SJCRH30 (cell line): ENCODE measurements around the gene DNM3. TPM values are rescaled to one million over a fixed set of nuclear protein-coding genes. Genes with fewer than 3 reads are reported as not detected.

ENCODE experiments used
- DNase-seq, 2 experiments: peaks; one replicate each; pipeline ENCODE4 v3.0.0-alpha.2; 2015 to 2020
- H3K27ac ChIP-seq: fragments of 250-450 bp; sonication (Bioruptor Pico); 2 replicates; pipeline ENCODE4 v1.5.1; 2020; ENCODE audit warnings: mild to moderate bottlenecking, moderate library complexity
- H3K27me3 ChIP-seq: fragments of 250-450 bp; sonication (Bioruptor Pico); 2 replicates; pipeline ENCODE4 v1.5.1; 2020; ENCODE audit warnings: mild to moderate bottlenecking, moderate library complexity
- H3K36me3 ChIP-seq: fragments of 250-450 bp; sonication (Bioruptor Pico); 2 replicates; pipeline ENCODE4 v1.5.1; 2020; ENCODE audit warnings: mild to moderate bottlenecking, moderate library complexity
- H3K4me1 ChIP-seq: fragments of 250-450 bp; sonication (Bioruptor Pico); 2 replicates; pipeline ENCODE4 v1.5.1; 2020; ENCODE audit warnings: mild to moderate bottlenecking, moderate library complexity
- H3K4me3 ChIP-seq: fragments of 250-450 bp; sonication (Bioruptor Pico); 2 replicates; pipeline ENCODE4 v1.5.1; 2020; ENCODE audit warnings: mild to moderate bottlenecking, moderate library complexity
- H3K9me3 ChIP-seq: fragments of 250-450 bp; sonication (Bioruptor Pico); replicated peaks from 2 replicates; pipeline ENCODE4 v1.5.1; 2020; ENCODE audit warnings: mild to moderate bottlenecking, moderate library complexity
- total RNA-seq: library from RNA; depleted of rRNA; stranded (reverse); fragments of >200 nt; shearing (Covaris generic); gene quantifications from 2 replicates; pipeline ENCODE4 v1.2.3, GENCODE V29; 2014

Gene DNM3
- total RNA-seq, 1 experiment from 2014 or later: 13.7 TPM

DNA sequence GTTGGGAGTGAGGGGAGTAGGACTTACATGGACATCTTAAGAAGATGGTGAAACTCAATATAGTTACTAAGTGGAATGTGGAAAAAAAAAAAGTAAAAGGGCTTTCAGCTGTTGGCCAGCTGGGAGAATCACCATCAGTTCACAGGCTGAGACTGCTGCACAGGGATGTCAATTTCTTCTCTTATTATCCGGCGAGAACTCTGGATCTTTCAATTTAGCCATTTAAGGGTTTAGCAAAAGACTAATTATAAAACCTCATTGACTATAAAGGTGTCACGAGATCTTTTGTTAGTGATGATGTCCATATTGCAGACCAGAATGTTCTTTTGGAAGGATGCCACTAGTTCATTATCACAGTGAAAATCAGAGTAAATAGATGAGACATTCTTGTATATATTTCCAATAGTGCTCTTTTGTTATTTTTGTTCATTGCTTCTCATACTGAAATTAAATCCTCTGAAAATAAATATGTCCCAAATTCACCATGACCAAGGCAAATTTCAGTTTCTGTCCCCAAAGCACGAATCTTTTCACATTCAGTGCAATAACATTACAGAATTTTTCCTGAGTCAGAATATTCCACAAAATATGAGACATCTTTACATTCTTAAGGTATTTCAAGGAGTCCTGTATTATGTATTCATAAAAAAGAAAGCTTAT is 266.1 kb downstream of the DNM3 start:
- DNase-seq: peak; percentile 51 to 80
- peak overlapping the region; percentile 90 for H3K27ac ChIP-seq

DNA sequence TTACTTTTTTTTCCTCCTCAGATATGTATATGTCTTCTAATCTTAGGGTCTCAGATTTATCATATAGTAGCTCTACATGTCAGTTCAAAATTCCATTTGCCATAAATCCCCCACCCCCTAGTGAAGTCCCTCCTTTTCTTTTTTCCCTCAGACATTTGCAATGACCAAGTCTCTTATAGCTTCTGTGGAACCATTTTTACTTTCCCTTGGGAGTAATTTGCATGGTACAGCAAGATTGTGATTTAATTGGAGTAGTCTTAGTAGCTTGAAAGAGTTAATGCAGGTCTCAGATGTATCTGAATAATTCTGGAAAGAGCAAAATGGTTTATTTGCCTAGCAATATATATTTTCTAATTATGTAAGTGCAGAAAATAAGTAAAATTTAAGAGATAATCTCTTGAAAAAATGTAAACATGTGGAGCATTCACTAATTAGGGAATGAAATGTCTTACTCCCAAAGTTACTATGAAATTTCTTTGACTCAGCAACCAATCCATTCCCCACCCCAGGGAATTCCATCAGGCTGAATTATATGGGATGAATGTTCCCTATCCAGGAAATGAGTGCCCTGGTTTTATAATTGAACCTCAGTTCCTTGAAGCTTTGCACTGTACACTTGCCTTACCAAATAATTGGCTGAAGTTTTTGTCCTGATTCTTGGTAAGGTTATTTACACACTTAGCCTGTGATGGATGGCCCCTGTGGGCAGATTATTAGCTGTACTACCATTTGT is 267.0 kb downstream of the DNM3 start:
- DNase-seq: peak; percentile 15 to 50
- Histone ChIP-seq H3K4me3 (no peak overlapping the region), H3K9me3 (peaks cover 4% of the 10 kb centered on the region; the same call in 1 of the 2 replicates), H3K4me1 (peaks cover 53% of the 10 kb centered on the region), H3K36me3 (no peaks in the 10 kb centered on the region), H3K27ac (peak overlapping the region; percentile 90), H3K27me3 (no peaks in the 10 kb centered on the region)

More for the DNA sequence above, 266.1 kb downstream of the DNM3 start:
- Histone ChIP-seq H3K9me3 (peaks cover 4% of the 10 kb centered on the region; the same call in 1 of the 2 replicates), H3K27me3 (no peaks in the 10 kb centered on the region), H3K36me3 (no peaks in the 10 kb centered on the region), H3K4me1 (peaks cover 45% of the 10 kb centered on the region), H3K4me3 (peak overlapping the region; percentile 28)

DNA sequence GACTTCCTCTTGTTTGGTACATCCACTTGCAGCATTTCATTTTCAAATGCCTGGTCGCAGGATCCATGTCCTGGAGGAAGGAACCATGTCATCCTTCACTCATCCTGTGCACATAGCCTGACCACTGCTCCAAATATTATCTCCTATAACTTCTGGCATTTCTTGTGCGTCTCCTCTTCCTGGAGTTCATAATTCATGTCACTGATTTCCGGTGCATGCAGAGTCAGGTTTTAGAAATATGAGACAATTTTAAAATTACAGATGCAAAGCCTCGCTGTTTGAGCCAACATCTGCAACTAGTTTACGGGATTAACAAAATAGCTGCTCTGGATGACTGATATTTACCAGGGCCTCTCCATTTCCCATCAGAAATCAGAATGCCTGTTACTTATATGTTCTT is 268.1 kb downstream of the DNM3 start:
- no peak for DNase-seq
- Histone ChIP-seq H3K4me1 (peaks cover 53% of the 10 kb centered on the region), H3K27me3 (no peaks in the 10 kb centered on the region), H3K4me3 (no peak overlapping the region), H3K9me3 (peaks cover 4% of the 10 kb centered on the region; the same call in 1 of the 2 replicates), H3K27ac (no peak overlapping the region; the same call in 1 of the 2 replicates), H3K36me3 (no peaks in the 10 kb centered on the region)

DNA sequence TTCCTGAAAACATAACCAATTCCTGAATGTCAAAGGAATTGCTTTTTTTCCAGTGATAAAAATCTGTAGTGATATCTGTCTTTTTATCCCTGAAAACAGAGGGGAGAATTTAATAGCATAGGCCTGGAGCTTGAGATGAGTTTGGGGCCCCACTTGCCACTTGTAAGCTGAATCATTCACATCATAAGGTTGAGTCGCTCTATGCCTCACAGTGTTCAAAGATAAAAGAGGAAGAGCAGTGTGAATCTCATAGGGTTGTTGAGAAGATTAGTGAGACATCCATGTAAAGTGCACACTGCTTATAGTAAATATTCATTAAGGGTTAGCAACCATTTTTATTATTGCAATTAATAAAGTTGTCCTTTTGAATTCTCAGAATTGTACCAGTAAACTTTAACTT is 271.3 kb downstream of the DNM3 start:
- no peak overlapping the region for H3K27ac ChIP-seq
- no peaks in the 10 kb centered on the region for H3K27me3 ChIP-seq
- no peak overlapping the region for H3K4me3 ChIP-seq
- no peaks in the 10 kb centered on the region; the same call in 1 of the 2 replicates for H3K9me3 ChIP-seq
- DNase-seq: no peak
- no peaks in the 10 kb centered on the region for H3K36me3 ChIP-seq
- H3K4me1 ChIP-seq: peaks cover 47% of the 10 kb centered on the region

DNA sequence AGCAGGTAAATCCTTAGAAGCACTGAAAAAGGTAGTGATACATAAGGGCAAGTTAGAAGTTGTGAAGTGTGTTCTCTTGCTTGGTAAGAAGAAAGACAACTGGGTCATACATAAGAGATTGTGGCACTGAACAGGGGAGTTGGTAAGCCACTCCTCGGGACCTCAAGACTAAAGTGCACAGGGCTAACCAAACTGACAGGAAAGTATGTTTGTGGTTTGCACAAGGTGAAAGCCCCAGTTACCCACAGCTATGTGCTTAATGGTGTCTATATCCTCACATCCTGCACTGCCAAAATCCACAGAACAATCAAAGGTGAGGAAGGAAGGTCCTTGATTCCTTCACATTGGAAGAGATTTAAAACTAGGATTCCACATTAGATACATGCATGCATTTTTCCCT is 276.5 kb downstream of the DNM3 start:
- Histone ChIP-seq H3K36me3 (no peaks in the 10 kb centered on the region), H3K27me3 (no peaks in the 10 kb centered on the region), H3K27ac (no peak overlapping the region), H3K4me1 (peaks cover 13% of the 10 kb centered on the region), H3K4me3 (no peak overlapping the region), H3K9me3 (no peaks in the 10 kb centered on the region; the same call in 1 of the 2 replicates)
- no peak for DNase-seq

DNA sequence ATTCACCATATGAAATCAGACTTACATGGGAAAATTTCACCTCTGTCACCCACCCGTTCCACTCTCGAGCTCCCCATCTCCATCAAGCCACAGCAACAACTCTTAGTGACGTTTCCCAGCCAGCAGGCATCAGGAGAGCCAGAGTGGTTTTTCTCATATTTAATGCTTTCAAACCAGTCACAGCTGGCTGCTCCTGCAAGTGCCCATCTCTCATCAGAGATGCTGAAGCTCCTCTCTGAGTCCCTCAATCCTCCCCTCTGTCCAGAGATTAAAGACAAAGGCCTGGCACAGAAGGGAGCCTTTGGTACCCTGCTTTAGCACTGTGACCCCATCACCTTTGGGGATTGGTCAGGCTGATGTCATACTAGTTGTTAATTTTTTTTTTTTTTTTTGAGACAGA is 277.3 kb downstream of the DNM3 start:
- H3K4me1 ChIP-seq: peaks cover 9% of the 10 kb centered on the region
- no peaks in the 10 kb centered on the region; the same call in 1 of the 2 replicates for H3K9me3 ChIP-seq
- no peak overlapping the region for H3K4me3 ChIP-seq
- no peak overlapping the region for H3K27ac ChIP-seq
- H3K36me3 ChIP-seq: no peaks in the 10 kb centered on the region
- DNase-seq: no peak
- H3K27me3 ChIP-seq: no peaks in the 10 kb centered on the region

DNA sequence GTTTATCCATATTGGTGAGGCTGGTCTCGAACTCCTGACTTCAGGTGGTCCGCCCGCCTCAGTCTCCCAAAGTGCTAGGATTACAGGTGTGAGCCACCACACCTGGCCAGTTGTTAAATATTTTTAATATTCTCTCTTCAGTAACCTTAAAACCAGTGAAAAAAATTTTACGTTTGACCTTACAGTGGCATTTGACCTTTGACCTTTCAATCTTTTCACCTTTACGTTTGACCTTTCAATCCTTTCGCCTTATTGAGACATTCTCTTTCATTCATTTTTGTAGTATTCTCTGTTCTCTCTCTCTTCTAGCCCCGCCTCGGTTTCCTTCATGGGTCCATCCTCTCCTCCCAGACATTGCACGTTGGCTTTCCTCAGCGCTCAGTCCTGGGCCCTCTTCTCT is 277.9 kb downstream of the DNM3 start:
- Histone ChIP-seq H3K4me1 (peaks cover 9% of the 10 kb centered on the region), H3K36me3 (no peaks in the 10 kb centered on the region), H3K27me3 (no peaks in the 10 kb centered on the region), H3K27ac (no peak overlapping the region), H3K9me3 (no peaks in the 10 kb centered on the region; the same call in 1 of the 2 replicates), H3K4me3 (no peak overlapping the region)
- DNase-seq: no peak

DNA sequence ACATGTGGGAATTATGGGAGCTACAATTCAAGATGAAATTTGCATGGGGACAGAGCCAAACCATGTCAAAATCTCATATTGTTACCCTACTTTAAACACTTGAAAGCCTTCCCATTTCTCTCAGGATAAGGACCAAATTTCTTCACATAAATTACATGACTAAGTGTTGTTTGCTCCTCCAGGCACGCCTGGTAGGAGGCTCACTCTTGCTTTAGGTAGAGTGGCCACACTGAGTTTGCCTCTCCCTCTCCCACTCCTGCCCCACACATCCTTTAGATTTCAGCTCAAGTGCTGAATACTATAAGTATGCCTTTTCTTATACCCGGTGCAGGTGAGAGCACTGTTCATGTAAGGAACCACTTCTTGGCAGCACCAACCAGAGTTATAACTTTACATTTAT is 279.1 kb downstream of the DNM3 start:
- Histone ChIP-seq H3K4me3 (no peak overlapping the region), H3K27me3 (no peaks in the 10 kb centered on the region), H3K27ac (no peak overlapping the region), H3K9me3 (no peaks in the 10 kb centered on the region), H3K36me3 (no peaks in the 10 kb centered on the region), H3K4me1 (peaks cover 9% of the 10 kb centered on the region)
- DNase-seq: no peak

DNA sequence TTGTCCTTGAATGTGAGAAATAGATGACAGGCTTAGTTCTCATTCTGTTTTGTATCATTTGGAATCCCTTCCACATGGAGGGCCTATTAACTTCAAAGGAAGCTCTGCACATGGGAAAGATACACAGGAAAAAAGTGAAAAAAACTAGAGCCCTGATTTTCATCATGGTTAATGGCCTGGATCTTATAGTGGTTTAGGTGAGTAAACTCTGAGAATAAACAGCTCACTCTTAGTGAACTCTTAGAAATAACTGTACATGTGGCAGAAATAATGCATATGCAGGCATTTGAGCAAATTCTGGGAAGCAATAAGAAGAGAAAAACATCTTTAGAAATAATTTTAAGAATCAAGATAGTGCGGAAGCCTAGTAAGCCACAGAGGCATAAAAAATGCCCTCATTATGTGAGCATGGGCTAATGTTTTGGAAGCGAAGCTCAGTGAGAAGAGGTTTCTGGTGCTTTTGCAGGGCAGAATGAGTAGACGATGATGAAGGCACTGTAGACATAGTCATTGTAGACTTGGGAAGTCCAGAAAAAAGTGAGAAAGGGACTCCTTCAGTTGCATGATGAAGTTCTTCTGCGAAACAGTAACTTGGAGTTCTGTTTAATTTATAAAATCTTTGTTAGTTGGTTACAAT is 279.9 kb downstream of the DNM3 start:
- H3K27ac ChIP-seq: no peak overlapping the region
- H3K36me3 ChIP-seq: no peaks in the 10 kb centered on the region
- H3K27me3 ChIP-seq: no peaks in the 10 kb centered on the region
- H3K4me1 ChIP-seq: peaks cover 3% of the 10 kb centered on the region; the same call in 1 of the 2 replicates
- H3K4me3 ChIP-seq: no peak overlapping the region
- H3K9me3 ChIP-seq: no peaks in the 10 kb centered on the region
- DNase-seq: no peak

DNA sequence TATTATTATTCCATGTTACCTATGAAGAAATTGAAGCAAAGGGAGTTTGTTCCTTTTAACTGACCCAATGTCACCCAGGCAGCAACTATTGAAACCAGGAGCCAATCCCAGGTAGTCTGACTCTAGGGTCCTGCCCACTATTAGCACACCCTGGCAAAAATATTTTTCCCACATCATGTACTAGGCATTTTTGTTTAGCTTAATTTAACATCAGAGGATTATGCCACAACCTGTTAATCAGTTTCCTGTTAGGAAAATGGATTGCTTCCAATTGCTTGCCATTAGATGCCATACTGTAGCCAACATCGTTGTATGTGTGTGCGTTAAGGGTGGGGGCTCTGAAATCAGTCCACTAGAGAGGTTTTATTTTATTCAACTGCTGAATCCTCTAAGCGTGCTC is 281.1 kb downstream of the DNM3 start:
- H3K9me3 ChIP-seq: no peaks in the 10 kb centered on the region
- H3K4me1 ChIP-seq: no peaks in the 10 kb centered on the region
- H3K27me3 ChIP-seq: no peaks in the 10 kb centered on the region
- H3K36me3 ChIP-seq: no peaks in the 10 kb centered on the region
- no peak overlapping the region for H3K27ac ChIP-seq
- DNase-seq: no peak
- H3K4me3 ChIP-seq: no peak overlapping the region

DNA sequence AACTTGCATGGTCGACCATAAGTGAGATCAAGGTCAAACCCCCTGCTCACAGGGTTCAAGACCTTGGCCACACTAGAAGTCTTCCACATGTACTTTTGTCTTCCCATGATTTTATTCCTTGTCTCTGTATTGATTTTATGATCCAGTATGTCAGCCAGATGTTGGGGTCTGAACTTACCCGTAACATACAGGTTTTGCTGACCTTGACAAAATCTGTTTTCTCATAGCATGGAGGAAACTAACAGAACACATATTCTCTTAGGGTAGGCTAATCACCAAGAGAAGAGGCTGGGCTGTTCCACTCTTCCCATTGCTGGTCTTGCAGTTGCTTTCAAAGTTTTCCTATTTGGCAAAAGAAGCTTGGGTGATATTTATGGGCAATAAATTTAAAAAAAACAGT is 284.0 kb downstream of the DNM3 start:
- Histone ChIP-seq H3K9me3 (no peaks in the 10 kb centered on the region; the same call in 1 of the 2 replicates), H3K4me3 (no peak overlapping the region), H3K27me3 (no peaks in the 10 kb centered on the region), H3K36me3 (peaks cover 4% of the 10 kb centered on the region; the same call in 1 of the 2 replicates), H3K27ac (no peak overlapping the region), H3K4me1 (no peaks in the 10 kb centered on the region)
- DNase-seq: no peak

DNA sequence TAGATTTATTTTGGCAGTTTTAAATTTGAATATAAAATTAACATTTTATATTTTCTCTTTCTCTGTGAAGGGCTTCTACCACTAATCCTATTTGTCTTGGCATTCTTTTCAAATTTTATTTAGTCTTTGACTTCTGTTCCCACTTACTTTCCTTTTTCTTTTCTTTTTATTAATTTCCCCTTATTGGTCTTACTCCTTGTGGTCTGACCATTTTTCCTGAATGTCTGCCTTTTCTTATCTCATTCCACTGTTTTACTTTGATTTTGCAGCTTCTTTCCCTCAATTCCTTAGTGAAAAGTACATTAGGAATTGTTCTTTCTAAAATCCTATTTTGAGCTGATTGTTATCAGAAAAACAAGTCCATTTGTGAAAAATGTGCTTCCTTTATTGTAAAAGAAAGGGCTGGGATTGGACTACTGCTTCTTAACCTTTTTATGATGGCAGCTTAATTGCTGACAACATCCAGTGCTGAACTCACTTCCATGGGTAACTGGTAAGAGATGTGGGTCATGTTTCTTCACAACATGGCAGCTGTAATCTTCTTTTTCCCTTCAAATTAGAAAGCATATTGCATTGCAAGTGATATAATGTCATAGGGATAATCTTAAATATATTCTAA is 284.6 kb downstream of the DNM3 start:
- H3K27ac ChIP-seq: no peak overlapping the region

DNA sequence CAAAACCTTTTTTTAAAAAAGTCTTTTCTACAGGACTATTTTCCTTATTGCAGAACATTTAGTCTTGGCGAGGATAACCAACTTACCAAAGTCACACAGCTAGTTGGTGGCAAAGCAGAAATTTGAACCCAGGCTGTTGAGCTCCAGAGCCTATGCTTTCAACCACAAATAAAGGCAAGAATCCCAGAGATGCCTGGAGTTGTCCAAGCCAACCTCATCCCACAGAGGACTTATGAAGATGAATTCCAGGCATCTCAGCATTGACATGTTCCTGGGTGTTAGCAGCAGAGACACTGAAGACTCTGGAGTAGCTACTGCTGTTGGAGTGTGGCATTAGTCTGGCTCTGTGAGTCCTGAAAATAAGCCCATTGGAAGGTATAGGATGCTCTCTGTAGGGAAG is 291.5 kb downstream of the DNM3 start:
- Histone ChIP-seq H3K27me3 (no peaks in the 10 kb centered on the region), H3K27ac (no peak overlapping the region), H3K9me3 (peaks cover 3% of the 10 kb centered on the region; the same call in 1 of the 2 replicates), H3K4me3 (no peak overlapping the region), H3K4me1 (peaks cover 13% of the 10 kb centered on the region), H3K36me3 (peaks cover 4% of the 10 kb centered on the region)
- DNase-seq: no peak

More for the DNA sequence above, 284.6 kb downstream of the DNM3 start:
- no peaks in the 10 kb centered on the region for H3K27me3 ChIP-seq
- no peak for DNase-seq
- no peaks in the 10 kb centered on the region; the same call in 1 of the 2 replicates for H3K9me3 ChIP-seq
- peaks cover 4% of the 10 kb centered on the region; the same call in 1 of the 2 replicates for H3K36me3 ChIP-seq
- no peaks in the 10 kb centered on the region for H3K4me1 ChIP-seq
- no peak overlapping the region for H3K4me3 ChIP-seq

DNA sequence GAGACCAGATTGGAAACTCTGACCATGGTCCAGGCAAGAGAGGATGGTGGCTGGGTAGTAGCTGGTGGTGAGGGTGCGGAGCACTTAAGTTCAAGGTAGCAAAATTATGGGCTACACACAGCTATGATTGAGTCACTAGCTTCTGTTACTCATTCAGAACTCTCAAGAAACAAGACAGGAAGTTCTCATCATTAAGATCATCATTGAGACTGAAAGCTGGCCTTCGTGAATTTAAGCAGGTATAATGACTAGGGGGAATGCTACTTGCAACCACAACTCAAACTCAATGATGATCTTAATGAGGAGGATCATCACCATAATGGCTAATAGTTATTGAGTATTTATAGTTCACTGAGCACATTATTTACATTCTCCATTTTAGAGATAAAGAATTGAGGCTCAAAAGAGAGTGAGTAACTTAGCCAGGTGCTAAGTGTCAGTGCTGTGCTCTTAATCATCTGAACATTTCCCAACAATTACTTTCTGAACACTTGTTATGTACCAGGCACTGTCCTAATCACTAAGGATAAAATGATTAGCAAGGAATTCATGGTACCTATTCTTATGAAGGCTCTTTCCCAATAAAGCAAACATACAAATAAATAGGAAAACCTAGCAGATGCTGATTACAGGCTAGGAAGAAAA is 292.9 kb downstream of the DNM3 start:
- Histone ChIP-seq H3K4me1 (peaks cover 17% of the 10 kb centered on the region), H3K4me3 (no peak overlapping the region)
- DNase-seq: no peak

More for the DNA sequence above, 292.9 kb downstream of the DNM3 start:
- no peaks in the 10 kb centered on the region for H3K27me3 ChIP-seq
- peaks cover 10% of the 10 kb centered on the region for H3K36me3 ChIP-seq
- no peak overlapping the region for H3K27ac ChIP-seq
- 0 out of 2 replicates have a peak, but pooled peaks cover 3% of the 10 kb centered on the region for H3K9me3 ChIP-seq
